Esophagus mucosa (tissue), 1 donor: Measurements from ENCODE around the gene XRCC6. TPM values are rescaled to one million over a fixed set of nuclear protein-coding genes. Genes with fewer than 3 reads are reported as not detected.
"Not testable (repeated sequence)": the region's sequence is repeated elsewhere in the genome, so short reads cannot be mapped to it uniquely, and the experiment has no call there.

Source experiments
- ATAC-seq: fragments of 200-7000 bp; cut with Tn5 transposase; one replicate; pipeline ENCODE4 v1.9.1; 2020
- total RNA-seq: library from RNA; stranded (reverse); gene quantifications from one replicate; pipeline ENCODE4 v1.2.4, GENCODE V29; 2023
- donor health status: DM: yes; HTN: yes; CAD: no.

XRCC6 gene
- total RNA-seq, 1 donor from 2014 or later = 181 TPM

GRCh38 chr22:41598891-41599635 is 22.0 kb upstream of the XRCC6 start:
- no peak for ATAC-seq

GRCh38 chr22:41600976-41601375 is 20.1 kb upstream of the XRCC6 start:
- ATAC-seq = no peak

GRCh38 chr22:41603873-41604332 is 17.2 kb upstream of the XRCC6 start:
- peak; percentile 19 for ATAC-seq

- ATAC-seq = no peak
These were observed 12.7 kb upstream of the XRCC6 start for GRCh38 chr22:41608386-41608785.

- ATAC-seq = peak; percentile 40
These were observed 8.3 kb upstream of the XRCC6 start for GRCh38 chr22:41612603-41613306.

GRCh38 chr22:41613456-41613855 is 7.6 kb upstream of the XRCC6 start:
- peak; percentile 67 for ATAC-seq

GRCh38 chr22:41619979-41620588 is 1.0 kb upstream of the XRCC6 start:
- peak; percentile 30 for ATAC-seq

- ATAC-seq = peak; percentile 30
These were observed 451 bp upstream of the XRCC6 start, which contains the start of gene DESI1 for GRCh38 chr22:41620589-41621098. TSS of gene DESI1 (minus strand) at chr22:41621043. CDS start at chr22:41620839, 204 bp downstream.

GRCh38 chr22:41621911-41622179 is 750 bp downstream of the XRCC6 start:
- ATAC-seq = no peak

- ATAC-seq = no peak
These were observed 4.5 kb downstream of the XRCC6 start for GRCh38 chr22:41625577-41625976.

GRCh38 chr22:41631115-41631514 is 10.0 kb downstream of the XRCC6 start:
- ATAC-seq = not testable (repeated sequence)

GRCh38 chr22:41631615-41632014 is 10.5 kb downstream of the XRCC6 start:
- ATAC-seq = not testable (repeated sequence)

- ATAC-seq = not testable (repeated sequence)
These were observed 13.5 kb downstream of the XRCC6 start for GRCh38 chr22:41634610-41635009.

GRCh38 chr22:41636467-41636866 is 15.4 kb downstream of the XRCC6 start:
- peak; percentile 73 for ATAC-seq

GRCh38 chr22:41637623-41638022 is 16.5 kb downstream of the XRCC6 start:
- ATAC-seq = not testable (repeated sequence)

GRCh38 chr22:41638124-41638523 is 17.0 kb downstream of the XRCC6 start:
- no peak for ATAC-seq

- no peak for ATAC-seq
These were observed 17.7 kb downstream of the XRCC6 start for GRCh38 chr22:41638748-41639147.

- no peak for ATAC-seq
These were observed 20.8 kb downstream of the XRCC6 start for GRCh38 chr22:41641854-41642253.

GRCh38 chr22:41642331-41643110 is 21.4 kb downstream of the XRCC6 start:
- ATAC-seq = peak; percentile 76

- ATAC-seq = no peak
These were observed 26.7 kb downstream of the XRCC6 start for GRCh38 chr22:41647771-41648170.

- no peak for ATAC-seq
These were observed 27.3 kb downstream of the XRCC6 start for GRCh38 chr22:41648432-41648831.

- ATAC-seq = no peak
These were observed 29.1 kb downstream of the XRCC6 start for GRCh38 chr22:41650229-41650628.

GRCh38 chr22:41650821-41651220 is 29.7 kb downstream of the XRCC6 start:
- ATAC-seq = no peak
